Suprapubic skin (tissue), 4 donors: ENCODE data around the gene FAM3B. TPM values are rescaled to one million over a fixed set of nuclear protein-coding genes. Genes with fewer than 3 reads are reported as not detected.

Experiments
- DNase-seq, 2 donors: peaks; one replicate each; pipeline ENCODE4 v3.0.0-alpha.2; 2019; ENCODE audit warnings: low spot score in 2 of 2
- H3K27ac ChIP-seq: fragments of 200-600 bp; sonication (generic); one replicate; pipeline ENCODE4 v1.5.1; 2019
- H3K27me3 ChIP-seq: fragments of 200-600 bp; sonication (generic); one replicate; pipeline ENCODE4 v1.5.1; 2019
- H3K36me3 ChIP-seq: fragments of 200-600 bp; sonication (generic); one replicate; pipeline ENCODE4 v1.5.1; 2019
- H3K4me1 ChIP-seq: fragments of 200-600 bp; sonication (generic); one replicate; pipeline ENCODE4 v1.5.1; 2019
- H3K4me3 ChIP-seq: fragments of 200-600 bp; sonication (generic); one replicate; pipeline ENCODE4 v1.5.1; 2019; ENCODE audit warnings: mild to moderate bottlenecking
- H3K9me3 ChIP-seq: fragments of 200-600 bp; sonication (generic); one replicate; pipeline ENCODE4 v1.5.1; 2019
- CTCF ChIP-seq, 2 donors: fragments of 200-600 bp in 1 of 2; fragments of 450-650 bp in 1 of 2; sonication (generic) in 1 of 2; IDR thresholded peaks; one replicate each; pipeline ENCODE4 v1.5.1; 2016 to 2019; ENCODE audit warnings: antibody characterized with exemption in 2 of 2, mild to moderate bottlenecking in 1 of 2, moderate library complexity in 1 of 2
- EP300 ChIP-seq: sonication (generic); formaldehyde crosslinking; IDR thresholded peaks from one replicate; pipeline ENCODE4 v1.6.1; 2017; ENCODE audit warnings: antibody characterized with exemption
- POLR2A ChIP-seq, 2 donors: fragments of 450-650 bp; IDR thresholded peaks; one replicate each; pipeline ENCODE4 v1.6.1; 2017; ENCODE audit warnings: antibody characterized with exemption in 2 of 2, mild to moderate bottlenecking in 2 of 2, moderate library complexity in 2 of 2
- POLR2AphosphoS5 ChIP-seq, 3 donors: sonication (generic); formaldehyde crosslinking; IDR thresholded peaks; one replicate each; pipeline ENCODE4 v1.6.1; 2017; ENCODE audit warnings: antibody characterized with exemption in 3 of 3
- WGBS: methylation state at CpG from one replicate; pipeline ENCODE4 v1.1.5; 2018; 5-methylcytosine and 5-hydroxymethylcytosine counted together
- total RNA-seq, 4 donors: library from RNA; depleted of rRNA; stranded (reverse); fragments of >200 nt; gene quantifications; one replicate each; pipeline ENCODE4 v1.1.0, GENCODE V29; 2016

The FAM3B gene
- total RNA-seq, 4 donors from 2014 or later: 1.9 to 3.3 (median 3.1) TPM; not detected in 1

- Histone ChIP-seq H3K27me3 (peaks cover 16% of the 10 kb centered on the region), H3K36me3 (no peaks in the 10 kb centered on the region), H3K4me3 (no peak overlapping the region), H3K4me1 (peaks cover 13% of the 10 kb centered on the region), H3K27ac (no peak overlapping the region), H3K9me3 (no peaks in the 10 kb centered on the region)
- TF ChIP-seq EP300 (no peak), POLR2A (IDR thresholded peaks at IDR 0.05) (no peak), CTCF (IDR thresholded peaks at IDR 0.05) (no peak), POLR2AphosphoS5 (IDR thresholded peaks at IDR 0.05) (no peak)
- WGBS: 95% methylated on average over 6 of the region's 6 CpGs
- DNase-seq: no peak
These were observed 875 bp upstream of the FAM3B start for GRCh38 chr21:41315726-41316125.

GRCh38 chr21:41317063-41317392 lies 427 bp downstream of the FAM3B start:
- Histone ChIP-seq H3K36me3 (no peaks in the 10 kb centered on the region), H3K4me1 (peaks cover 13% of the 10 kb centered on the region), H3K9me3 (no peaks in the 10 kb centered on the region), H3K27ac (peak overlapping the region; percentile 34), H3K27me3 (peaks cover 16% of the 10 kb centered on the region), H3K4me3 (peak overlapping the region; percentile 45)
- no peak for TF ChIP-seq EP300
- no peak for TF ChIP-seq POLR2AphosphoS5 (IDR thresholded peaks at IDR 0.05)
- no peak for TF ChIP-seq CTCF (IDR thresholded peaks at IDR 0.05)
- TF ChIP-seq POLR2A (IDR thresholded peaks at IDR 0.05): no peak
- WGBS: 35% methylated on average over 7 of the region's 19 CpGs
- no peak for DNase-seq

GRCh38 chr21:41317458-41317857 lies 857 bp downstream of the FAM3B start:
- H3K27ac ChIP-seq: no peak overlapping the region

GRCh38 chr21:41318218-41318617 lies 1.6 kb downstream of the FAM3B start:
- H3K4me3 ChIP-seq: no peak overlapping the region
- H3K27me3 ChIP-seq: peaks cover 16% of the 10 kb centered on the region
- 85% methylated on average over 4 of the region's 9 CpGs for WGBS
- no peak for DNase-seq
- peaks cover 15% of the 10 kb centered on the region for H3K4me1 ChIP-seq
- H3K36me3 ChIP-seq: no peaks in the 10 kb centered on the region
- no peak overlapping the region for H3K27ac ChIP-seq
- no peak for TF ChIP-seq POLR2AphosphoS5 (IDR thresholded peaks at IDR 0.05)
- no peak for TF ChIP-seq POLR2A (IDR thresholded peaks at IDR 0.05)
- TF ChIP-seq CTCF (IDR thresholded peaks at IDR 0.05): no peak
- no peak for TF ChIP-seq EP300
- H3K9me3 ChIP-seq: no peaks in the 10 kb centered on the region

More at GRCh38 chr21:41317458-41317857, 857 bp downstream of the FAM3B start:
- Histone ChIP-seq H3K9me3 (no peaks in the 10 kb centered on the region), H3K36me3 (no peaks in the 10 kb centered on the region), H3K27me3 (peaks cover 16% of the 10 kb centered on the region), H3K4me1 (peaks cover 15% of the 10 kb centered on the region), H3K4me3 (no peak overlapping the region)
- TF ChIP-seq EP300 (no peak), CTCF (IDR thresholded peaks at IDR 0.05) (no peak), POLR2AphosphoS5 (IDR thresholded peaks at IDR 0.05) (no peak), POLR2A (IDR thresholded peaks at IDR 0.05) (no peak)
- DNase-seq: no peak
- 77% methylated on average over 10 of the region's 10 CpGs for WGBS

GRCh38 chr21:41319273-41319672 lies 2.7 kb downstream of the FAM3B start:
- Histone ChIP-seq H3K27me3 (peaks cover 16% of the 10 kb centered on the region), H3K36me3 (no peaks in the 10 kb centered on the region), H3K4me3 (no peak overlapping the region), H3K9me3 (no peaks in the 10 kb centered on the region), H3K27ac (no peak overlapping the region), H3K4me1 (peaks cover 15% of the 10 kb centered on the region)
- TF ChIP-seq EP300 (no peak), CTCF (IDR thresholded peaks at IDR 0.05) (no peak), POLR2AphosphoS5 (IDR thresholded peaks at IDR 0.05) (no peak), POLR2A (IDR thresholded peaks at IDR 0.05) (no peak)
- 100% methylated on average over 1 of the region's 7 CpGs for WGBS
- DNase-seq: no peak
